Adrenal gland (tissue), 5 donors: ENCODE data around the gene RNF220.

ENCODE experiments used
- POLR2A ChIP-seq, 2 donors: fragments of 450-650 bp; IDR thresholded peaks; one replicate each; pipeline ENCODE4 v1.6.1; 2017; ENCODE audit warnings: antibody characterized with exemption in 2 of 2, mild to moderate bottlenecking in 2 of 2, moderate library complexity in 1 of 2
- TF ChIP-seq, protein P1 (sequence below), 6 experiments: fragments of 450-650 bp in 4 of 6; fragments of 200-600 bp in 2 of 6; sonication (generic) in 1 of 6; IDR thresholded peaks; 1 replicate in 5 of 6; 2 replicates in 1 of 6; pipeline versions ENCODE4 v1.5.1 to v1.8.0; 2016 to 2021; ENCODE audit warnings: antibody characterized with exemption in 6 of 6, mild to moderate bottlenecking in 2 of 6, moderate library complexity in 1 of 6
- donor health status: DM: no; HTN: no; CAD: no.

GRCh38 chr1:44565833-44566232, 160.8 kb downstream of the RNF220 start:
- TF ChIP-seq, protein P1, sequence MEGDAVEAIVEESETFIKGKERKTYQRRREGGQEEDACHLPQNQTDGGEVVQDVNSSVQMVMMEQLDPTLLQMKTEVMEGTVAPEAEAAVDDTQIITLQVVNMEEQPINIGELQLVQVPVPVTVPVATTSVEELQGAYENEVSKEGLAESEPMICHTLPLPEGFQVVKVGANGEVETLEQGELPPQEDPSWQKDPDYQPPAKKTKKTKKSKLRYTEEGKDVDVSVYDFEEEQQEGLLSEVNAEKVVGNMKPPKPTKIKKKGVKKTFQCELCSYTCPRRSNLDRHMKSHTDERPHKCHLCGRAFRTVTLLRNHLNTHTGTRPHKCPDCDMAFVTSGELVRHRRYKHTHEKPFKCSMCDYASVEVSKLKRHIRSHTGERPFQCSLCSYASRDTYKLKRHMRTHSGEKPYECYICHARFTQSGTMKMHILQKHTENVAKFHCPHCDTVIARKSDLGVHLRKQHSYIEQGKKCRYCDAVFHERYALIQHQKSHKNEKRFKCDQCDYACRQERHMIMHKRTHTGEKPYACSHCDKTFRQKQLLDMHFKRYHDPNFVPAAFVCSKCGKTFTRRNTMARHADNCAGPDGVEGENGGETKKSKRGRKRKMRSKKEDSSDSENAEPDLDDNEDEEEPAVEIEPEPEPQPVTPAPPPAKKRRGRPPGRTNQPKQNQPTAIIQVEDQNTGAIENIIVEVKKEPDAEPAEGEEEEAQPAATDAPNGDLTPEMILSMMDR (IDR thresholded peaks at IDR 0.05) = no peak
- no peak for TF ChIP-seq POLR2A (IDR thresholded peaks at IDR 0.05)
